ENCODE measurements around the gene SLC10A7. TPM values are rescaled to one million over a fixed set of nuclear protein-coding genes. Genes with fewer than 3 reads are reported as not detected.
"Not testable (repeated sequence)": the region's sequence is repeated elsewhere in the genome, so short reads cannot be mapped to it uniquely, and the experiment has no call there.

Gene SLC10A7
- total RNA-seq, 1 donor from 2014 or later = 18.4 TPM

GRCh38 chr4:146437778-146438177, 84.0 kb downstream of the SLC10A7 start:
- no peak for DNase-seq

- DNase-seq = no peak
These were observed 85.1 kb downstream of the SLC10A7 start for GRCh38 chr4:146436423-146437162.

GRCh38 chr4:146435962-146436361, 85.8 kb downstream of the SLC10A7 start:
- DNase-seq = no peak

GRCh38 chr4:146432065-146432464, 89.7 kb downstream of the SLC10A7 start:
- DNase-seq = no peak

- no peak for DNase-seq
These were observed 93.4 kb downstream of the SLC10A7 start for GRCh38 chr4:146428298-146428697.

- no peak for DNase-seq
These were observed 103.9 kb downstream of the SLC10A7 start for GRCh38 chr4:146417822-146418221.

- no peak for DNase-seq
These were observed 105.9 kb downstream of the SLC10A7 start for GRCh38 chr4:146415829-146416228.

- no peak for DNase-seq
These were observed 114.1 kb downstream of the SLC10A7 start for GRCh38 chr4:146407669-146408084.

- DNase-seq = no peak
These were observed 114.5 kb downstream of the SLC10A7 start for GRCh38 chr4:146407257-146407656.

- no peak for DNase-seq
These were observed 120.5 kb downstream of the SLC10A7 start for GRCh38 chr4:146401274-146401673.

GRCh38 chr4:146398896-146399445, 122.8 kb downstream of the SLC10A7 start:
- no peak for DNase-seq

- no peak for DNase-seq
These were observed 123.3 kb downstream of the SLC10A7 start for GRCh38 chr4:146398404-146398803.

GRCh38 chr4:146389561-146389960, 132.2 kb downstream of the SLC10A7 start:
- no peak for DNase-seq

GRCh38 chr4:146382194-146382593, 139.5 kb downstream of the SLC10A7 start:
- no peak for DNase-seq

GRCh38 chr4:146381263-146381872, 140.4 kb downstream of the SLC10A7 start:
- DNase-seq = no peak

GRCh38 chr4:146379744-146380143, 142.0 kb downstream of the SLC10A7 start:
- no peak for DNase-seq

- no peak for DNase-seq
These were observed 149.9 kb downstream of the SLC10A7 start for GRCh38 chr4:146371812-146372211.

- DNase-seq = no peak
These were observed 150.9 kb downstream of the SLC10A7 start for GRCh38 chr4:146370841-146371240.

GRCh38 chr4:146369446-146369845, 152.3 kb downstream of the SLC10A7 start:
- DNase-seq = no peak

GRCh38 chr4:146368209-146368608, 153.5 kb downstream of the SLC10A7 start:
- no peak for DNase-seq

GRCh38 chr4:146367347-146367746, 154.4 kb downstream of the SLC10A7 start:
- DNase-seq = no peak

- DNase-seq = no peak
These were observed 162.0 kb downstream of the SLC10A7 start for GRCh38 chr4:146359771-146360170.

GRCh38 chr4:146350114-146350513, 171.6 kb downstream of the SLC10A7 start:
- DNase-seq = not testable (repeated sequence)

GRCh38 chr4:146349306-146349705, 172.4 kb downstream of the SLC10A7 start:
- no peak for DNase-seq
